Left ventricle myocardium inferior (tissue), 1 donor: ENCODE results near the gene ENTPD2. TPM values are rescaled to one million over a fixed set of nuclear protein-coding genes. Genes with fewer than 3 reads are reported as not detected.

Experiments used
- DNase-seq: peaks from one replicate; pipeline ENCODE4 v3.0.0-alpha.2; 2020
- H3K27ac ChIP-seq: fragments of 200-600 bp; replicated peaks from 2 replicates; pipeline ENCODE4 v1.8.0; 2021
- H3K27me3 ChIP-seq: fragments of 200-600 bp; 2 replicates; pipeline ENCODE4 v1.8.0; 2021; ENCODE audit warnings: low read depth
- H3K36me3 ChIP-seq: fragments of 200-600 bp; 2 replicates; pipeline ENCODE4 v1.8.0; 2021
- H3K4me1 ChIP-seq: fragments of 200-600 bp; 2 replicates; pipeline ENCODE4 v1.8.0; 2021
- H3K4me3 ChIP-seq: fragments of 200-600 bp; 2 replicates; pipeline ENCODE4 v1.8.0; 2021; ENCODE audit warnings: mild to moderate bottlenecking, moderate library complexity
- H3K9me3 ChIP-seq: fragments of 200-600 bp; replicated peaks from 2 replicates; pipeline ENCODE4 v1.8.0; 2021
- intact Hi-C: fragments of 100-400 bp; cut with micrococcal nuclease; formaldehyde crosslinking; loops from one replicate; pipeline ENCODE4 v1.11.0; 2022
- total RNA-seq: library from RNA; stranded (reverse); fragmentation: NEBNext Ultra II Directional; extraction: Animal tissue kit (Norgen Biotek cat#: 25700); gene quantifications from one replicate; pipeline ENCODE4 v1.2.1, GENCODE V29; 2021
- TF ChIP-seq, protein P1 (sequence below): fragments of 200-600 bp; IDR thresholded peaks from 2 replicates; pipeline ENCODE4 v1.8.0; 2021; ENCODE audit warnings: antibody characterized with exemption, mild to moderate bottlenecking, borderline replicate concordance
- donor health status: DM: no; HTN: yes; CAD: no; lungs with severe emphysema.

ENTPD2 gene
- total RNA-seq, 1 donor from 2014 or later, result 1.5 TPM

DNA sequence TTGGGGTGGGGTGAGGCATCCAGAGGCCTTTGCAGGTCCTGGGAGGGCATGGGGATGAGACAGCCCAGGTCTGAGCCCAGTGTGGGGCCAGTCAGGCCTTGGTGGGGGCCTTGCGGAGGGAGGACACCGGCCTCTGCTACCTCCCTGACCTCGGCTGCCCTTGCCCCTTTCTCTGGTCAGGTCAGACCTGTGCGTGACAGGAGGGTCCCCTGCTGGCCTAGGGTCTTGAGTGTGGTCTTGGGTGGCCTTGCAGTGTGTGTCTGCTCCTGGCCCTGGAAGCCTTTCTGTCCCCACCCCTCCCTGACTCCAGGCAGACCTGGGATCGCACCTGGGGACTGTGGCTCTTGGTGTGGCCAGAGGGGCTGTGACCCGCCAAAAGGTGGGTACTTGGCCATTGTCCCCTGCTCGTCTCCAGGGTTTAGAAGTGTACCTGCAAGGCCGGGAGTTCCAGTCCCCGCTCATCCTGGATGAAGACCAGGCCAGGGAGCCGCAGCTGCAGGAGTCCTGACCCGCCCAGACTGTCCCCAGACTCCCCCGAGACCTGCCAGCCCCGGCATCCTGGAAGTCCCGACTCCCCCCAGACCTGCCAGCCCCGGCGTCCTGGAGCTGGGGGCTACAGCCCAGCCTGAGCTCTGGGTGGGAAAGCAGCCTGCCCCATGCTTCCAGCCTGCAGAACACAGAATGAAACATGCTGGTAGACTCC lies 28.5 kb upstream of the ENTPD2 start:
- H3K4me1 ChIP-seq, result peaks cover 39% of the 10 kb centered on the region
- no peak for DNase-seq
- H3K4me3 ChIP-seq, result no peak overlapping the region
- TF ChIP-seq, protein P1, sequence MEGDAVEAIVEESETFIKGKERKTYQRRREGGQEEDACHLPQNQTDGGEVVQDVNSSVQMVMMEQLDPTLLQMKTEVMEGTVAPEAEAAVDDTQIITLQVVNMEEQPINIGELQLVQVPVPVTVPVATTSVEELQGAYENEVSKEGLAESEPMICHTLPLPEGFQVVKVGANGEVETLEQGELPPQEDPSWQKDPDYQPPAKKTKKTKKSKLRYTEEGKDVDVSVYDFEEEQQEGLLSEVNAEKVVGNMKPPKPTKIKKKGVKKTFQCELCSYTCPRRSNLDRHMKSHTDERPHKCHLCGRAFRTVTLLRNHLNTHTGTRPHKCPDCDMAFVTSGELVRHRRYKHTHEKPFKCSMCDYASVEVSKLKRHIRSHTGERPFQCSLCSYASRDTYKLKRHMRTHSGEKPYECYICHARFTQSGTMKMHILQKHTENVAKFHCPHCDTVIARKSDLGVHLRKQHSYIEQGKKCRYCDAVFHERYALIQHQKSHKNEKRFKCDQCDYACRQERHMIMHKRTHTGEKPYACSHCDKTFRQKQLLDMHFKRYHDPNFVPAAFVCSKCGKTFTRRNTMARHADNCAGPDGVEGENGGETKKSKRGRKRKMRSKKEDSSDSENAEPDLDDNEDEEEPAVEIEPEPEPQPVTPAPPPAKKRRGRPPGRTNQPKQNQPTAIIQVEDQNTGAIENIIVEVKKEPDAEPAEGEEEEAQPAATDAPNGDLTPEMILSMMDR, result no peak
- intact Hi-C loops, result no loop called here
- H3K9me3 ChIP-seq, result no peaks in the 10 kb centered on the region
- H3K27me3 ChIP-seq, result no peaks in the 10 kb centered on the region
- H3K36me3 ChIP-seq, result peaks cover 49% of the 10 kb centered on the region
- H3K27ac ChIP-seq, result no peak overlapping the region

GRCh38 chr9:137080260-137081122 lies 26.6 kb upstream of the ENTPD2 start:
- H3K9me3 ChIP-seq, result no peaks in the 10 kb centered on the region
- DNase-seq, result no peak
- intact Hi-C loops, result no loop called here
- H3K4me1 ChIP-seq, result peaks cover 25% of the 10 kb centered on the region
- H3K27ac ChIP-seq, result no peak overlapping the region
- no peak overlapping the region for H3K4me3 ChIP-seq
- H3K36me3 ChIP-seq, result peaks cover 49% of the 10 kb centered on the region
- TF ChIP-seq, protein P1, result no peak
- H3K27me3 ChIP-seq, result no peaks in the 10 kb centered on the region

DNA sequence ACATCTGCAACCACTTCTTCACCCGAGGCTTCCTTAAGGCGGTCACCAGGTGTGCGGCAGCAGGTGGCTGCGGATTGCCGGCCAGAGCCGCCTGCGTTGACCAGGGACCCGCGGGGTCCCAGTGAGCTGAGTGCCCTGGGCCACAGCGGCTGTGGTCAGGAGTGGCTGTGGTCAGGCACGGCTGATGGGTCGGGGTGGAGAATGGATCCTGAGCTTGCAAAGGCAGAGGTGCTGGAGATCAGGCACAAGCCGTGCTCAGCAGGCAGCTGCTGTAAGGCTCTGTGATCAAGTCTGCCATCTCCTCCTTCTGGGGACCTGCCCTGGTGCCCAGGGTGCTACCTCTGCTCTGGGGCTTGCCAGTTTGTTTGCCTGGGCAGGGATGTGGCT lies 25.5 kb upstream of the ENTPD2 start:
- H3K4me3 ChIP-seq, result peak overlapping the region; percentile 85
- no peaks in the 10 kb centered on the region for H3K9me3 ChIP-seq
- H3K36me3 ChIP-seq, result peaks cover 49% of the 10 kb centered on the region
- intact Hi-C loops, result no loop called here
- H3K27ac ChIP-seq, result no peak overlapping the region
- TF ChIP-seq, protein P1, result no peak
- H3K4me1 ChIP-seq, result peaks cover 19% of the 10 kb centered on the region
- no peak for DNase-seq
- H3K27me3 ChIP-seq, result no peaks in the 10 kb centered on the region

DNA sequence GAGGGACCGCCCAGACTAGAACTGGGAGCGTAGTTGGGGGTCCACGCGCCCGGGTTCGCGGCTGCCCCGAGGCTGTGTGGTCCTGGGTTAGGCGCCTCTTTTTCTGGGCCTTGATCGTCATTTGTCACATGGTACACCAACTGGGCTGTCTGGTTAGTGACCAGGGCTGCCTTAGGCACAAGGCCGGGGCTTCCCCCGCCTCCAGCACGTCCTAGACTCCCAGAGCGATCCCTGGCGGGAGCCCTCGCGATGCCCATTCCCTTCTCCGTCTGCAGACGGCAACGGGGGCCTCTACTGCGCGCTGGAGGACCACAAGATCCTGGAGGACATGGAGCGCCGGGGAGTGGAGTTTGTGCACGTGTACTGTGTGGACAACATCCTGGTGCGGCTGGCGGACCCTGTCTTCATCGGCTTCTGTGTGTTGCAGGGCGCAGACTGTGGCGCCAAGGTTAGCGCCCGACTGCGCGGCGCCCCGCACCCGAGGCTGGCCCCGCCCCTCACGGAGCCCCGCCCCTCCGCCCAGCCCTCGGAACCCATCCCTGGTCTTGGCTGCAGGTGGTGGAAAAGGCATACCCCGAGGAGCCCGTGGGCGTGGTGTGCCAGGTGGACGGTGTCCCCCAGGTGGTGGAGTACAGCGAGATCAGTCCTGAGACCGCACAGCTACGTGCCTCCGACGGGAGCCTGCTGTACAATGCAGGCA lies 25.0 kb upstream of the ENTPD2 start:
- TF ChIP-seq, protein P1, result no peak
- Histone ChIP-seq H3K9me3 (no peaks in the 10 kb centered on the region), H3K27me3 (no peaks in the 10 kb centered on the region), H3K4me3 (peak overlapping the region; percentile 85), H3K36me3 (peaks cover 49% of the 10 kb centered on the region), H3K27ac (no peak overlapping the region), H3K4me1 (peaks cover 19% of the 10 kb centered on the region)
- DNase-seq, result no peak
- intact Hi-C loops, result no loop called here
